GM18526 (cell line): ENCODE measurements around the gene GRM1.

ENCODE experiments used
- POLR2A ChIP-seq: IDR thresholded peaks from 3 replicates; pipeline ENCODE4 v1.6.1; 2011; ENCODE audit not compliant: insufficient read length; ENCODE audit errors: extremely low read depth

Gene GRM1

DNA sequence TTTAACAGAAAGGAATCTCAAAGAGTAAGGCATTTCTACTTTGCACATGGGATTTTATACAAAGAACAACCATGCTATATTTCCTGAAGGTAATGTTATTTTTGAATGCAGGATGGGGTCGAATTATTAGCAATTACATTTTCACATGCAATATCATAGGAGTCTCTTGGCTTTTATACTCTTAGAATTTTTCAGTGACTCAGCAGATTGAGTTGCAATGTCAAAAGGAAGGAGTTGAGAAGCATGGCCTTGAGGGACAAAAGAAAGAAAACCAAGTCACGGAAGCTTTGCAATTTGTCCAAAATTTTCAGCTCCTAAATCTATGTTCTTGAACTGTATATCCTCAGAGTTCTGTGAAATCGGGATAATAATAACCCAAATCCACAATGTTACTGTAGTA, 181.1 kb downstream of the GRM1 start:
- no peak for TF ChIP-seq POLR2A

DNA sequence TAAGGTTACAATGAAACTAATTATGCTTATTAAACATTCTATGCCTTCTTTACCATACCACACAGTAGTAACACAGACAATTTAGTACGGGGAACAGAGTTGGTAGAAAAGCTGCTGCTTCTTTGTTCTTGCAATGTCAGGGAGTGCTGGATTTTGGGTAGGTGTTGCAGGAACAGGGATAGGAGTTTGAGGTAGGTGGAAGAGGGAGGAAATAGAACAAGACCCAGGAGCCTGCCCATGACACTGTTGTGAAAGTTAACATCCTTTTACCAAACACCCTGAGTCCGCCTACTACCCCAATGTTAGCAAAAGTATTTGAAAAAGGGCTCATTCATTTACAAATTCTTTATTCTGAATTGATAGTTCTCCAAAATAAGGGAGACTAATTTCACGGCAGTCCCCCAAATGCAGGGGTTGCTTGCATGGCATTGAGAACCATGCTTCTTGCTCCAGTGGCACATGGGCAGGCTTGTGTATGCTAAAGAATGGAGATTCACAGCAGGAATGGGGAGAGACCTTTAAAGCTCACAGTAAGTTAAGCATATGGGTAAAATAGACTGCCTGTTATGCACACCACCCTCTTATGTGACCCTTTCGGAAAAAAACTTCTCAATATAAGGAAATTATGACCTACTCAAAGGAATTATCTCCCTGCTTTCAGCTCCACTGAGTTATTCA, 181.7 kb downstream of the GRM1 start:
- no peak for TF ChIP-seq POLR2A

DNA sequence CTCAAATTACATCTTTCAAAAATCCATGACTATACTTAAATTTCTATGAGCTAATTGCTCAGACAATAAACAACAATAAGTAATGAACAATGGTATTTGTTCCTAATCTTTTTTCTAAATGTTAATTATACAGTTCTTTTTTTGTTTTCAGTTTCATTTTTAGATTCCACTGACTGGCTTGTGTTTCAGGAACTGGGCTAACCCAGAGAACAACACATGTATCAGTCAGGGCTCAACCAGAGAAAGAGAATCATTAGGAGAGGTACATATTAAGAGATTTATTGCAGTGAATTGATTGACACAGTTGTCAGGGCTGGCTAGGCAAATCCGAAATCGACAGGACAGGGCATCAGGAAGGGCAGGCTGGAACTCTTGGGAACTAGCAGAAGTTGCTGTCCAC, 182.8 kb downstream of the GRM1 start:
- no peak for TF ChIP-seq POLR2A

DNA sequence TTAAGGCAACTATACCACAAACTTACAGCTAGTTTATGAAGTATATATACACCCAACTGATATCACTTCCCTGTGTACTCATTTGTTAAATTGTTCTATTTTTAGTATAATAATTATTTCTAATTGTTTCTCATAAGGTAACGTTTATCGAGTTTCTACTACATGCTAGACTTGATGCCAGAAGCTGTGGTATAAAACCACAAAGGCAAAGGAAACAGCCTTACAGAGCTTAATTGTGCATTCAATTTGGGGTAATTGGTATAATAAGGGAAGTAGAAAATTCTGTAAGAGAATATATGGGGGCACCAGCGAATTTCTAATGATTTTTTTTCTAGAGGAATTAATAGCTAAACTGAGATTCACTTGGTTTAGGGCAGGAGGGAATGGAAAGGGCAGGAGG, 183.9 kb downstream of the GRM1 start:
- no peak for TF ChIP-seq POLR2A

DNA sequence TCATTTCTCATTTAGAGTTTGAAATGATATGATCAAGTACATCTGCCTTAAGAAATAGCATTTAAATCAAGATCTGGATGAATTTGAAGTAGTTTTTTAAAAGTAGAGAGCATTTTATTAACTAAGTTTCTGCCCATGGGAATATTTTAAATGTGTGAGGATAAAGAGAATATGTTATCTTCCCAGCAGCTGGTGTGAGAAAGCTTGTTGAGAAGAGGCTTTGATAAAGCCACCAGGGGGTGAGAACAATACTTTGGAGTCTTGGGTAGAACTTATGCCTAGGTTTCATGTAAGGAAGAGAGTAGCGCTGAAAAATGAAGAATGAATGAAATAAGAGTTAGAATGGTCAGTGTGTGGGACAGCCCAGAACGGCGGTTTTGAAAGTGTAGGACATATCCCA, 190.2 kb downstream of the GRM1 start:
- TF ChIP-seq POLR2A, result no peak

DNA sequence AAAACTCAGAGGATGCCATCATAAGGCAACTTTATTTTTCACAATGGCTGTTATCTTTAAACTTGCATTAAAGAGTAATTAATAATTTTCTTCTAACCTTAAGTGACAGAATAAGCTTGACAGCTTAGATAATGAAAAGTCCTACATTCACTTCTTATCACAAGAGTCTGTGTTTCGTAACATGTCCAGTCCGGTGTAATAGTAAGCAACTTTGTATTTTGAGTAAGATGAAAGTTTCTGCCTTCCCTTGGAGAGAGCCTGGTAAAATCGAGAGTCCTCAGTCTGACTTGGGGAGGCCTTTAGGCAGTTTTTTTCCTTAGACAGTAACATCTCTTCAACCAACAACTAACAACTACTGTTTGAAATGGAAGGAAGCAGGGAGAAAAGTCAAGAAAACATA, 195.6 kb downstream of the GRM1 start:
- TF ChIP-seq POLR2A, result no peak

DNA sequence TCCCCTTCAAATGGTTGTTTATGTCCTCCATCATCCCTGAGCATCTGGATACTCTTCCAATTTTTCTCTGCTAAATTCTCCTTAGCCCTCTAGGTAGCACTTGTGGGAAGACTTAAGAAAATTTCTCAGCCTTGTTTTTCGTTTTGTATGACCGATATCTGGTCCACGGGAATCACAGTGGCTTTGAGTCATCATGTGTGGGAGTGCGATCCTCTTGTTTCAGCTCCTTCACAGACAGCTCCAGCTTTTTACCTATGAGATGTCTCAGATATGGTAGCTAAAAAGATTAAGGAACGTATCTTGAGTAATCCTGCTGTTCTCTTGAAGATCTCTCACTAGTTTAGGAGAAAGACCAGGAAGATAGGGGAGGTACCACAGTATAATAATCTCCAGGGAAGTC, 196.1 kb downstream of the GRM1 start:
- TF ChIP-seq POLR2A, result no peak

DNA sequence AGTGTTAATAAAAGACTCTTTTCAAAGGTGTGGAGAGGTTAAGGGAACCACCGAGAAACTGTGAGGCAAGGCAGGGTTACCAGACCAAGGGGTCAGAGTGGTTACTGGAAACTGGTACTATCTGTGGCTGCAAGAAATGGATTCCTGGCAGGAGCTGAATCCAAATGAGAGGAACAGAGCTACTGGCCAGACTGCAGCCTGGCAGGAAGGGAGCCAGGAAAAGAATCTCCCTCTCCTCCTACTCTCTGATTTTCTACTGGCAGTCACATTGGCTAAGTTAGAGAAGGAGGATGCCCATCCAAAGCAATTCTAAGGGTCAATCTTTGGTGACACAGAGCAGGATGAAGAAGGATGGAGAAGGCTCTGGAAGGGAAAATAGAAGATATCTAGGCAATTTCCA, 211.5 kb downstream of the GRM1 start:
- TF ChIP-seq POLR2A, result no peak

DNA sequence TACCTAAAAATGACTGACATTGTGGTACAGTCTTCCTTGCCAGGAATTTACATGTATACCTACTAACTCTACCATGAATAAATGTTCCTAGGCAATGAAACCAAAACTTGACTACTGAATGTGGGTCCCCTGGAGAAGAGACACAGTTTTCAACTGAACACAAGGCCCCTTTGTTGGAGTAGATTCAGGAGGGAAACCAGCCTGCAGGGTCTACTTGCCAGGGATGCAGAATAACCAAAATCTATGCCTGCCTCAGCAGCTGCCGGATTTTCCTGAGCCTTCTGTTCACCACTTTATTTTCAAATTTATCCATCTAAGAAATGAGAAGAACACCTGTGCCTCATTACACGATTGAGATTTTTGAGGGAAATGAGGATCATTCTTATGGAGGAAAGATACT, 211.9 kb downstream of the GRM1 start:
- TF ChIP-seq POLR2A, result no peak

DNA sequence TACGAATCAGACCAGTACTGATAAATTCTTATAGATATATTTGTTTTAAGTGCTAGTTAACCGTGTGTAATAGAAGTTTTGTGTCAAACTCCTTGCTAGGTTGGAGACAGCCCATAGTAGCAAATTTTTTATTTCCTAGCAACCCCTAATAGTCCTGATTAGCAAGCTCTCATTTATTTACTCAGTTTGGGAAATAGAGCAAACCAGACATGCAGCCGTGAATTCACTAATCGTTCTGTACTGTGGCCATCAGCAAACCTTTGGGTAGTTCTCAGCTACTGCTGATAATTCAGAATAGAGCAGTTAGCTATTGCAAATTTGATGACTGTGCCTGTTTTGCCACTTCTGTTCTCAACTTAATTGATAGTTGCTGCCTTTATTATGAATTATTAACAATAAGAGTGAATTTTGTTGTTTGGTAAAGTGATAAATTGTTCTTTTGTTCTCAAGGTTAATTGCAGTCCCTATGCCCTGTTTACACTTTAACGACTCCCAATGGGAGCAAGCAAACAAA, 215.8 kb downstream of the GRM1 start:
- TF ChIP-seq POLR2A, result no peak

DNA sequence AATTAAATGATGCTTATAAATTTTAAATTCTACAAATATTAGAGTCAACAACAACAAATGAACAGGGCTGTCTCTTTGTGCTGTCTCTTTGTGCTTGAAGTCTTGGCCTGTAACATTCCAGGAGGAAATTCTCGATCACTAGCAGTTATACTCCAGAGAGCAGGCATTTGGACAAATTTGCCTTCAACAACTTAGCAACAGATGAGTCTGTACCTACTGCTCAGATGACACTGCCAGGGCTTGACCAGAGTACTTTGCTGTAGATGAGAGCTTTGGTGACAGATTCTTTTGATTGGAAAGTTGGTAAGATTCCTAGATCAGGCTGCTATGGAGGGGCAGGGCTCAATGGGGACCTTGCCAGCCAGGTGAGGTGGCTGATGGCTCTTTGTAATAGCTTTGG, 217.2 kb downstream of the GRM1 start:
- no peak for TF ChIP-seq POLR2A

DNA sequence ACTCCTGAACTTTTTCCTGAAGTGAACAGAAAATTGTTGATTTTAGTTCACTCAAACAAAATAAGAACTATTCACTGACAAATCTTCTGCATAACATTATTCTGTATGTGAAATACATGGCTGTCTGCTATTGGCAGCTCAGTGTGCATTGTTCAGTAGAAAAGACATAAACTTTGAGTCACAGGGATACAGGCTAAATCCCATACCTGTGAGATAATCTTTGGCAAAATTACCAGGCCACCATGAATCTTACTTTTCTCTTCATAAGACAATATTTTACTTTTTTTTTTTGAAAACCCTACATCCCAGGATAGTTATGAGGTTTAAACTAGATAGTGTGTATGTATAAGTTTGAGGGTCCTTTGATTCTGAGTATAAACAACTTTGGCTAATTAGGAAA, 224.8 kb downstream of the GRM1 start:
- no peak for TF ChIP-seq POLR2A

DNA sequence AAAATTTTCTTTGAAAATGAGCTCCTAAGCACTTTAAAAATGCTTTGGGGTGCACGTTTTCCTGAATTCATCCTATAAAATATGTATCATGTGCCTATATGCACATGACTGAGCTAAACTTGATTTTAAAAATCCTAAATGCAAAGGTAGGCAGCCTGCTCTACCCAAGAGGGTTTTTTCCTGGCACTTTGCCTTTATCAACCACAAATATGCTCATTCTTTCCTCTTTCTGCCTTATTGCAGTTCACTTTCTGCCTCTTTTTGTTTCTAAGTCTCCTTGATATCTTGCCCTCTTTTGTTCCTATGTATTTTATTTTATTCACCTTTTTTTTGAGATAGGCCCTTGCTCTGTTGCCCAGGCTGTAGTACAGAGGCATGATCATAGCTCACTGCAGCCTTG, 229.3 kb downstream of the GRM1 start:
- TF ChIP-seq POLR2A, result no peak

DNA sequence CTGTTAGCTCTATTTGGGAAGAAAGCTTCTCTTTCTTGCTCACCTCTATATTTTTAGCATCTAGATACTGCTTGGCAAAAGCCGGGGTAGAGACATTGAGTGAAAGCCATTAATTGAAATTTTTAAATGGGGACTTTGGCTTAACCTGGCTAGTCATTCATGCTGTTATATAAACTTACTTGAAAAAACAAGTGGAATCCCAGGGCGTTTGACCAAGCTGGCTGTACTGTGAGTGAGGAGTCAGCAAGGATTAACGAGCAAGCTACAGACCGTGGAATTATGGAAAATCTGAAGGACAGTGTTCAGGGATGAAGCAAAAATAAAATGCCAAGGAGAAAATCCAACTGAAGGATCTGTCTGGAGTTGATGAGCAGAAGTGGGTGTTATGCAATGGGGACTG, 232.0 kb downstream of the GRM1 start:
- TF ChIP-seq POLR2A, result no peak

DNA sequence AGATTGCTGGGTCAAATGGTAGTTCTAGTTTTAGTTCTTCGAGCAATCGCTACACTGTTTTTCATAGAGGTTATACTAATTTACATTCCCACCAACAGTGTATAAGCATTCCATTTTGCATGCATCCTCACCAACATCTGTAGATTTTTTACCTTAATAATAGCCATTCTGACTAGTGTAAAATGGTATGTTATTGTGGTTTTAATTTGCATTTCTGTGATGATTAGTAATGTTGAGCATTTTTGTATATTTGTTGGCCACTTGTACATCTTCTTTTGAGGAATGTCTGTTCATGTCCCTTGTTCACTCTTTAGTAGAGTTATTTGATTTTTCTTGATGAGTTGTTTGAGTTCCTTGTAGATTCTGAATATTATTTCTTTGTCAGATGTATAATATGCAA, 236.2 kb downstream of the GRM1 start:
- TF ChIP-seq POLR2A, result no peak

DNA sequence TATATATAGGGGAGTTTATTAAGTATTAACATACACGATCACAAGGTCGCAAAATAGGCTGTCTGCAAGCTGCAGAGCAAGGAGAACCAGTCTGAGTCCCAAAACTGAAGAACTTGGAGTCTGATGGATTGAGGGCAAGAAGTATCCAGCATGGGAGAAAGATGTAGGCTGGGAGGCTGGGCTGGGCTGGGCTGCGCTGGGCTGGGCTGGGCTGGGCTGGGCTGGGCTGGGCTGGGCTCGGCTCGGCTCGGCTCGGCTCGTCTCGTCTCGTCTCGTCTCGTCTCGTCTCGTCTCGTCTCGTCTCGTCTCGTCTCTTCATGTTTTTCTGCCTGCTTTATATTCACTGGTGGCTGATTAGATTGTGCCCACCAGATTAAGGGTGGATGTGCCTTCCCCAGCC, 238.6 kb downstream of the GRM1 start:
- no peak for TF ChIP-seq POLR2A

DNA sequence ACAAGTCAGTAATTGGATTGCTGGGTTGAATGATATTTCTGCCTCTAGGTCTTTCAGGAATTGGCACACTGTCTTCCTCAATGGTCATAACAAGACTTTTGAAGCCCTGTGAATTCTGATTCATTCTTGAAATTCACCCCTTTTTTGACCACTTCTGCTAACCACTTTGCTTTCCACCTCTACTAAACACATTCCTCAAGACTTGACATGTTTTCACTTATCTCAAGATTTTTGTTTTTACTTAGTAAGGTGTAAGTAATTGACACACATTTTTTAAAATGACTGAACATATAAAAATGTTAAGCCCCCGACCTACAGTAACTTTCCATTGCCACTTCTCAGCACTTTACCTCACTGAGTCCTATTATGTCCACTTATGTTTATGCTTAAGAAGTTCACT, 239.1 kb downstream of the GRM1 start:
- no peak for TF ChIP-seq POLR2A
